Naive thymus-derived CD4-positive, alpha-beta T cell (primary cell): ENCODE measurements around the gene SLC25A13. TPM values are rescaled to one million over a fixed set of nuclear protein-coding genes. Genes with fewer than 3 reads are reported as not detected.
"Not testable (repeated sequence)": the region's sequence is repeated elsewhere in the genome, so short reads cannot be mapped to it uniquely, and the experiment has no call there.

Experiments used
- ATAC-seq: fragments of 150-1000 bp; cut with Tn5 transposase; 2 replicates; pipeline ENCODE4 v1.10.0; 2021; ENCODE audit warnings: mild to moderate bottlenecking, moderate library complexity
- CTCF ChIA-PET: fragments of 350-600 bp; sonication (Branson Sonifier 250); formaldehyde crosslinking; loops from one replicate; lab custom pipeline; 2021; ENCODE audit warnings: antibody characterized with exemption; lab: Charles Lee
- POLR2A ChIA-PET: fragments of 350-600 bp; sonication (Branson Sonifier 250); formaldehyde crosslinking; loops from one replicate; lab custom pipeline; 2021; ENCODE audit warnings: antibody characterized with exemption, inconsistent platforms; lab: Charles Lee
- DNase-seq, 9 donors: peaks; one replicate each; pipeline versions ENCODE4 v3.0.0 to v3.0.0-alpha.2; 2020 to 2022; ENCODE audit warnings: mixed read lengths in 1 of 9
- H3K27ac ChIP-seq: one replicate; pipeline ENCODE4 v1.7.0; 2013; ENCODE audit warnings: mild to moderate bottlenecking, low read depth, low read length, moderate library complexity
- H3K27me3 ChIP-seq, 2 donors: one replicate each; pipeline ENCODE4 v1.7.0; 2013; ENCODE audit warnings: low read length in 2 of 2, mild to moderate bottlenecking in 2 of 2, moderate library complexity in 2 of 2; ENCODE audit not compliant: control insufficient read depth in 2 of 2, insufficient read depth in 2 of 2
- H3K36me3 ChIP-seq, 3 experiments: 1 replicate in 2 of 3; 2 replicates in 1 of 3; pipeline ENCODE4 v1.7.0; 2013; ENCODE audit warnings: low read length in 3 of 3, mild to moderate bottlenecking in 3 of 3, moderate library complexity in 1 of 3; ENCODE audit not compliant: insufficient read depth in 3 of 3, control insufficient read depth in 2 of 3
- H3K4me1 ChIP-seq, 2 donors: one replicate each; pipeline ENCODE4 v1.7.0; 2013; ENCODE audit warnings: low read length in 2 of 2, mild to moderate bottlenecking in 2 of 2, moderate library complexity in 1 of 2; ENCODE audit not compliant: control insufficient read depth in 2 of 2, insufficient read depth in 2 of 2
- H3K4me3 ChIP-seq: 2 replicates; pipeline ENCODE4 v1.7.0; 2013; ENCODE audit warnings: mild to moderate bottlenecking, low read length
- H3K9me3 ChIP-seq, 3 experiments: 1 replicate in 2 of 3; 2 replicates in 1 of 3; pipeline ENCODE4 v1.7.0; 2013; ENCODE audit warnings: low read length in 3 of 3; ENCODE audit not compliant: control insufficient read depth in 2 of 3
- H3K27ac Mint-ChIP-seq, 9 donors: one replicate each; pipeline ENCODE4 v1.8.0; 2020 to 2022; ENCODE audit warnings: mixed read lengths in 9 of 9, mild to moderate bottlenecking in 8 of 9, moderate library complexity in 5 of 9, inconsistent platforms in 2 of 9
- H3K27me3 Mint-ChIP-seq, 5 donors: one replicate each; pipeline ENCODE4 v1.8.0; 2021 to 2022; ENCODE audit warnings: mixed read lengths in 5 of 5, mild to moderate bottlenecking in 1 of 5
- H3K36me3 Mint-ChIP-seq, 5 donors: one replicate each; pipeline ENCODE4 v1.8.0; 2020 to 2022; ENCODE audit warnings: mixed read lengths in 5 of 5, mild to moderate bottlenecking in 3 of 5, inconsistent platforms in 1 of 5
- H3K4me1 Mint-ChIP-seq, 7 donors: one replicate each; pipeline ENCODE4 v1.8.0; 2020 to 2022; ENCODE audit warnings: mixed read lengths in 7 of 7, mild to moderate bottlenecking in 3 of 7, inconsistent platforms in 1 of 7
- H3K4me3 Mint-ChIP-seq, 10 donors: one replicate each; pipeline ENCODE4 v1.8.0; 2020 to 2022; ENCODE audit warnings: mild to moderate bottlenecking in 10 of 10, mixed read lengths in 10 of 10, moderate library complexity in 6 of 10, inconsistent platforms in 2 of 10
- H3K9me3 Mint-ChIP-seq, 11 donors: one replicate each; pipeline ENCODE4 v1.8.0; 2020 to 2022; ENCODE audit warnings: mixed read lengths in 11 of 11, mild to moderate bottlenecking in 4 of 11, inconsistent platforms in 1 of 11, moderate library complexity in 1 of 11
- intact Hi-C, 2 donors: fragments of 100-400 bp; cut with micrococcal nuclease; formaldehyde crosslinking; loops; one replicate each; pipeline ENCODE4 v1.15.1; 2023
- polyA plus RNA-seq, 2 donors: library from polyadenylated mRNA; unstranded; fragments of 300-500 nt; fragmentation: Illumina TruSeq; gene quantifications; one replicate each; pipeline ENCODE4 v1.2.3, GENCODE V29; 2021
- total RNA-seq, 6 experiments: library from RNA in 5 of 6; stranded (reverse) in 5 of 6; gene quantifications; 1 replicate in 5 of 6; 2 replicates in 1 of 6; pipeline ENCODE4 v1.2.3 and lab custom pipeline; 2021 to 2026

SLC25A13 gene
- total and polyA plus RNA-seq, 7 experiments from 2014 or later, result 5.7 to 22.5 (median 9.1) TPM

DNA sequence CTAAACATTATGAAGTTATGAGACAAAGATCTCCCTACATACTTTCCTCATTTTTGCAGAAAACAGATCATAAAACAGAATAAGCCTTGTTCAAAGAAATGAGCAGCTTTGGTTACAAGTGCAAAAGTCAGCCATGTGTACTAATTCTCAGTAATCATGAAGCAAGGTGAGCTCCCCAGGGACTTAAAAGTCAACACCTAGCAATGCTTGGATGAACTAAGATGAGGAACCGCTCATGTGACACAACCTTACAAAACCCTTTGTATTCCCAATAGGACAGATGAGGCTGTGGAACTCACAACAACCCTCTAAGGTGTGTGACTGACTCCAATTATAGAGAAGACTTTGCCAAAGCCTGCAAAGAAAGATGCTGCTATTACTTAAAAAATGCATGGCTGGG, 154.5 kb downstream of the SLC25A13 start:
- Mint-ChIP-seq H3K9me3 (peaks cover 0 to 2% (median 0%) of the 10 kb centered on the region in 11 donors), H3K4me1 (no peaks in the 10 kb centered on the region), H3K27ac (no peak overlapping the region), H3K36me3 (peaks cover 11 to 58% (median 33%) of the 10 kb centered on the region in 5 donors), H3K27me3 (no peaks in the 10 kb centered on the region), H3K4me3 (no peak overlapping the region)
- intact Hi-C loops, result no loop called here
- Histone ChIP-seq H3K27ac (no peak overlapping the region), H3K27me3 (no peaks in the 10 kb centered on the region), H3K4me3 (no peak overlapping the region), H3K4me1 (no peaks in the 10 kb centered on the region), H3K9me3 (no peaks in the 10 kb centered on the region), H3K36me3 (no peaks in the 10 kb centered on the region)
- POLR2A ChIA-PET, result no interaction called here
- ATAC-seq (no peak), DNase-seq (no peak)
- CTCF ChIA-PET, result no interaction called here

- Histone ChIP-seq H3K36me3 (no peaks in the 10 kb centered on the region), H3K4me3 (no peak overlapping the region), H3K4me1 (no peaks in the 10 kb centered on the region), H3K27me3 (no peaks in the 10 kb centered on the region), H3K27ac (no peak overlapping the region), H3K9me3 (no peaks in the 10 kb centered on the region)
- CTCF ChIA-PET, result no interaction called here
- ATAC-seq (no peak), DNase-seq (no peak)
- Mint-ChIP-seq H3K9me3 (peaks cover 0 to 5% (median 0%) of the 10 kb centered on the region in 11 donors), H3K27ac (no peak overlapping the region), H3K36me3 (peaks cover 19 to 73% (median 43%) of the 10 kb centered on the region in 5 donors), H3K27me3 (no peaks in the 10 kb centered on the region), H3K4me1 (no peaks in the 10 kb centered on the region), H3K4me3 (no peak overlapping the region)
- POLR2A ChIA-PET, result no interaction called here
- intact Hi-C loops, result no loop called here
Measured at GRCh38 chr7:96161897-96162296, 160.0 kb downstream of the SLC25A13 start.

- Mint-ChIP-seq H3K9me3 (peaks cover 0 to 5% (median 0%) of the 10 kb centered on the region in 11 donors), H3K36me3 (peaks cover 5 to 50% (median 31%) of the 10 kb centered on the region in 5 donors), H3K4me3 (no peak overlapping the region), H3K4me1 (no peaks in the 10 kb centered on the region), H3K27me3 (no peaks in the 10 kb centered on the region), H3K27ac (no peak overlapping the region)
- no peaks in the 10 kb centered on the region for H3K36me3 ChIP-seq
- no peak overlapping the region for H3K4me3 ChIP-seq
- ChIA-PET CTCF (no interaction called here), POLR2A (no interaction called here)
- no peak overlapping the region for H3K27ac ChIP-seq
- H3K9me3 ChIP-seq, result no peaks in the 10 kb centered on the region
- H3K4me1 ChIP-seq, result no peaks in the 10 kb centered on the region
- ATAC-seq (no peak), DNase-seq (no peak)
- intact Hi-C loops, result no loop called here
- H3K27me3 ChIP-seq, result no peaks in the 10 kb centered on the region
Measured at GRCh38 chr7:96157856-96158255, 164.0 kb downstream of the SLC25A13 start.

DNA sequence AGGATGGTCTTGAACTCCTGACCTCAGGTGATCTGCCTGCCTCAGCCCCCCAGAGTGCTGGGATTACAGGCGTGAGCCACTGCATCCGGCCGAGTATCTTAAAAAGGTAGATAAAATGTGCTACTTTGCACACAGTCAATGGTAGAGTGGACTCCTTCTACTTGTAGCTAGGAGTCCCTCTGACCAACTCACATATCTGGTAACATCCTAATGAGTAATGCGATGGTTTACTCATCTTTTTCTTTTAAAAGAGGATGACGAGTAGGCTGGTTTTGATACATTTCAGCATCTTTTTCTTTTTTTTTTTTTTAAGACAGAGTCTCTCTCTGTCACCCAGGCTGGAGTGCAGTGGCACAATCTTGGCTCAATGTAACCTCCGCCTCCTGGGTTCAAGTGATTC, 167.4 kb downstream of the SLC25A13 start:
- H3K27me3 ChIP-seq, CTCF ChIA-PET, H3K4me3 ChIP-seq, H3K4me1 Mint-ChIP-seq, intact Hi-C loops, H3K36me3 ChIP-seq, DNase-seq, H3K9me3 ChIP-seq, H3K4me1 ChIP-seq, H3K27ac Mint-ChIP-seq, H3K27ac ChIP-seq, H3K4me3 Mint-ChIP-seq, H3K9me3 Mint-ChIP-seq, POLR2A ChIA-PET, ATAC-seq, H3K27me3 Mint-ChIP-seq: not testable (repeated sequence)
- peaks cover 3 to 52% (median 31%) of the 10 kb centered on the region in 5 donors for H3K36me3 Mint-ChIP-seq

DNA sequence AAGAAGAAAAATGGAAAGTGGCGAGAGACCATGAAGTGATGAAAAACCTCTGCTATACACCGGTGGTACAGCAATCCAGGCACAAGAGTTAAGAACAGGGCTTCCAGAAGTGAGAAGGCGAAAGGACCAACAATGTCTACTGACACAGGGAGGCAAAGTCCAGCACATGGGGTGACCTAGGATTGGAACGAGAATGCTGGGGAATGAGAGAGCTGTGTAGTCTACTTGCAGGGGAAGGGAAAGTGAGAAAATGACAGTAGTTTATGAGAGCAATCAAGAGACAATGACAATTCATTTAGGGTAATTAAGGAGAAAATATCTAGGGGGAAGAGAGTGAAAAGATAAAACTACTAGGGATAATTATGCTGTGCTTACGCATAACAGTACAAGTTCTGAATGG, 169.2 kb downstream of the SLC25A13 start:
- Histone ChIP-seq H3K4me1 (no peaks in the 10 kb centered on the region), H3K4me3 (no peak overlapping the region), H3K27me3 (no peaks in the 10 kb centered on the region), H3K9me3 (no peaks in the 10 kb centered on the region), H3K36me3 (no peaks in the 10 kb centered on the region), H3K27ac (no peak overlapping the region)
- H3K9me3 Mint-ChIP-seq, result peaks cover 0 to 2% (median 0%) of the 10 kb centered on the region in 11 donors
- peaks cover 3 to 53% (median 28%) of the 10 kb centered on the region in 5 donors for H3K36me3 Mint-ChIP-seq
- ChIA-PET POLR2A (no interaction called here), CTCF (no interaction called here)
- H3K27ac Mint-ChIP-seq, result no peak overlapping the region
- H3K27me3 Mint-ChIP-seq, result no peaks in the 10 kb centered on the region
- ATAC-seq, result no peak
- no peak overlapping the region for H3K4me3 Mint-ChIP-seq
- H3K4me1 Mint-ChIP-seq, result no peaks in the 10 kb centered on the region
- DNase-seq, result no peak
- intact Hi-C loops, result no loop called here

GRCh38 chr7:96151889-96152288, 170.0 kb downstream of the SLC25A13 start:
- ChIA-PET CTCF (no interaction called here), POLR2A (no interaction called here)
- no peak overlapping the region for H3K27ac ChIP-seq
- H3K9me3 ChIP-seq, result no peaks in the 10 kb centered on the region
- intact Hi-C loops, result no loop called here
- H3K4me1 Mint-ChIP-seq, result no peaks in the 10 kb centered on the region
- H3K27ac Mint-ChIP-seq, result no peak overlapping the region
- H3K4me1 ChIP-seq, result no peaks in the 10 kb centered on the region
- peaks cover 0 to 2% (median 0%) of the 10 kb centered on the region in 11 donors for H3K9me3 Mint-ChIP-seq
- DNase-seq (no peak), ATAC-seq (no peak)
- H3K27me3 Mint-ChIP-seq, result no peaks in the 10 kb centered on the region
- H3K36me3 Mint-ChIP-seq, result peaks cover 3 to 49% (median 29%) of the 10 kb centered on the region in 5 donors
- no peak overlapping the region for H3K4me3 ChIP-seq
- no peak overlapping the region for H3K4me3 Mint-ChIP-seq
- H3K36me3 ChIP-seq, result no peaks in the 10 kb centered on the region
- H3K27me3 ChIP-seq, result no peaks in the 10 kb centered on the region

DNA sequence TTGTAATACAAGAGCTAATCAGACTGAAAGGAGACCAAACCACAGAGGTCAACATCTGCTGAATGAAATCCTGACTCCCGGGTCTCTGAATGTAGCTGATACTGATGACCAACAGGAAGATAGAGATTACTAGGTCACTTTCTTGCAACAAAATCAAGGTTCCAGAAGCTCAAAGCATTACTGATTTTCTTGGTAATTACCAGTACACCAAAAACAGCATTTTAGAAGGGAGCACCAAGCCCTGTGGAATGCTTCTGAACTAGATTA, 177.7 kb downstream of the SLC25A13 start:
- no peak for ATAC-seq
- intact Hi-C loops, result no loop called here
- Histone ChIP-seq H3K9me3 (no peaks in the 10 kb centered on the region), H3K4me1 (no peaks in the 10 kb centered on the region), H3K27me3 (no peaks in the 10 kb centered on the region), H3K36me3 (peaks cover 0 to 4% (median 0%) of the 10 kb centered on the region in 3 experiments), H3K27ac (no peak overlapping the region), H3K4me3 (no peak overlapping the region)
- no peak for DNase-seq
- ChIA-PET POLR2A (no interaction called here), CTCF (no interaction called here)
- no peaks in the 10 kb centered on the region for H3K4me1 Mint-ChIP-seq
- H3K27ac Mint-ChIP-seq, result no peak overlapping the region
- H3K9me3 Mint-ChIP-seq, result peaks cover 0 to 1% (median 0%) of the 10 kb centered on the region in 11 donors
- H3K27me3 Mint-ChIP-seq, result no peaks in the 10 kb centered on the region
- no peak overlapping the region for H3K4me3 Mint-ChIP-seq
- H3K36me3 Mint-ChIP-seq, result peaks cover 4 to 61% (median 28%) of the 10 kb centered on the region in 5 donors
